Measurements from ENCODE around the gene RELL2.

The RELL2 gene

DNA sequence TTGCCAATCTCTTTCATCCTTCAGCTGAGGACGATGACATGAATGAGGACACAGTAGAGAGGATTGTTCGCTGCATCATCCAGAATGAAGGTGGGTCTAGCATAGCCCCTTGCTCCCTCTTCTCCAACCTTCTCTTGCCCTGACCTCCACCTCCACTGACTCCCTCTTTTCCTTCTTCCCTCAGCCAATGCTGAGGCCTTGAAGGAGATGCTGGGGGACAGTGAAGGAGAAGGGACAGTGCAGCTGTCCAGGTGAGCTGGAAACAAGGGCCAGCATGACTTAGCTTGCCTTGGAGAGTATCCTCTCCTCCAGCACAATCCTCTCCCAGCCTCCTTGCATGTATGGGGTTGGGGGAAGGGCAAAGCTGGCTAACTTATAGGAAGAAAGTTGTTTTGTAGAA, 2.0 kb downstream of the RELL2 start:
- TF ChIP-seq, protein P1, sequence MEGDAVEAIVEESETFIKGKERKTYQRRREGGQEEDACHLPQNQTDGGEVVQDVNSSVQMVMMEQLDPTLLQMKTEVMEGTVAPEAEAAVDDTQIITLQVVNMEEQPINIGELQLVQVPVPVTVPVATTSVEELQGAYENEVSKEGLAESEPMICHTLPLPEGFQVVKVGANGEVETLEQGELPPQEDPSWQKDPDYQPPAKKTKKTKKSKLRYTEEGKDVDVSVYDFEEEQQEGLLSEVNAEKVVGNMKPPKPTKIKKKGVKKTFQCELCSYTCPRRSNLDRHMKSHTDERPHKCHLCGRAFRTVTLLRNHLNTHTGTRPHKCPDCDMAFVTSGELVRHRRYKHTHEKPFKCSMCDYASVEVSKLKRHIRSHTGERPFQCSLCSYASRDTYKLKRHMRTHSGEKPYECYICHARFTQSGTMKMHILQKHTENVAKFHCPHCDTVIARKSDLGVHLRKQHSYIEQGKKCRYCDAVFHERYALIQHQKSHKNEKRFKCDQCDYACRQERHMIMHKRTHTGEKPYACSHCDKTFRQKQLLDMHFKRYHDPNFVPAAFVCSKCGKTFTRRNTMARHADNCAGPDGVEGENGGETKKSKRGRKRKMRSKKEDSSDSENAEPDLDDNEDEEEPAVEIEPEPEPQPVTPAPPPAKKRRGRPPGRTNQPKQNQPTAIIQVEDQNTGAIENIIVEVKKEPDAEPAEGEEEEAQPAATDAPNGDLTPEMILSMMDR (IDR thresholded peaks at IDR 0.05; ENCODE audit: control insufficient read depth, insufficient read depth, low read depth, low read length, missing control alignments): no peak
- H3K4me3 ChIP-seq (ENCODE audit: control insufficient read depth, low read depth, low read length): no peak overlapping the region
- DNase-seq (ENCODE audit: low read depth): no peak

GRCh38 chr5:141639357-141640050, 2.7 kb downstream of the RELL2 start:
- no peak overlapping the region for H3K4me3 ChIP-seq (ENCODE audit: control insufficient read depth, low read depth, low read length)

GRCh38 chr5:141640051-141640415, 3.2 kb downstream of the RELL2 start:
- DNase-seq (ENCODE audit: low read depth): no peak
- H3K4me3 ChIP-seq (ENCODE audit: control insufficient read depth, low read depth, low read length): no peak overlapping the region
- TF ChIP-seq, protein P1 (IDR thresholded peaks at IDR 0.05; ENCODE audit: control insufficient read depth, insufficient read depth, low read depth, low read length, missing control alignments): no peak

More at GRCh38 chr5:141639357-141640050, 2.7 kb downstream of the RELL2 start:
- no peak for DNase-seq (ENCODE audit: low read depth)
- TF ChIP-seq, protein P1 (IDR thresholded peaks at IDR 0.05; ENCODE audit: control insufficient read depth, insufficient read depth, low read depth, low read length, missing control alignments): no peak

DNA sequence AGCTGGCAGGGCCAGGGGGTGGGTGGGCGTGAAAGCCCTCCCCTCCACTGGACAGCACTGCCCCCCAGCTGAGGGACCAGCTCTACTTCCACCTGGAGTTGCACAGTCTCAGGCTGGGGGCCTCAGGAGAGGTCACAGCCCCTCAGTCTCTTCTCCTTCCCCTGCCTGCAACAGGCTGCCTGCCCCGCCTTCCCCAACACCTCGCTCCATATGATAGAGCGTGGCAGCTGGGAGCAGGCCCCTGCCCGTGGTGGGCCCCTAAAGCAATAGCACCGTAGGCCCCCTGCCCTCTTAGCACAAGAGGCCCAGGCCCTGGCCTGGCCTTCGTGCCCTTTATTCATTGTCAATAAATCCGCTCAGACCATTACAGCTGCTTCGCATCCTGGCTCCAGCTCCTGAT, 3.9 kb downstream of the RELL2 start:
- H3K4me3 ChIP-seq (ENCODE audit: control insufficient read depth, low read depth, low read length): no peak overlapping the region
- no peak for DNase-seq (ENCODE audit: low read depth)
- TF ChIP-seq, protein P1 (IDR thresholded peaks at IDR 0.05; ENCODE audit: control insufficient read depth, insufficient read depth, low read depth, low read length, missing control alignments): no peak

DNA sequence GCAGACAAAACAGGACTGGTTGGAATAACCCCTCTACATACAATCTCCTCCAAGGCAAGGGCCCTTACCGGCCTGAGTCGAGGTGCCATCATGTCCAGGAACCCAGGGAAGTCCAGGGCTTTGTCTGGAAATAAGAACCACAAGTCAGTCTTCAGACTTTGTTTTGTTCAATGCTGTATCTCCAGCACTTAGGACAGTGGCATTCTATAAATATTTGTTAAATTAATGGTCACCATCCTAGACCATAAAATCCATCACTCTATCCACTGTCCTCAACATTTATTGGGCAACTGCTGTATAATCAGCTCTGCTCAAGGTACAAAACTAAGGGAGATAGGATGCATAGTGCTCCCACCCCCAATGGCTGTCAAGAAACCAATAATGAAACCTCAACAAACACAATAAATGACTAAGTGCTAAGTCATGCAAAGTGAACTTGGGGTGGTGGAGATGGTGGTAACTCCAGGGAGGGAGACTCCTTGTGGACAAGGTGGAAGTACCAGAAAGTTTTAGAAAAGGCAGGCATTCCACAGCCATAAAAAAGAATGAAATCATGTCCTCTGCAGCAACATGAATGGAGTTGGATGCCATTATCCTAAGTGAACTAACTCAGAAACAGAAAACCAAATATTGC, 5.0 kb downstream of the RELL2 start:
- TF ChIP-seq, protein P1 (IDR thresholded peaks at IDR 0.05; ENCODE audit: control insufficient read depth, insufficient read depth, low read depth, low read length, missing control alignments): peak; percentile 48
- no peak overlapping the region for H3K4me3 ChIP-seq (ENCODE audit: control insufficient read depth, low read depth, low read length)
- DNase-seq (ENCODE audit: low read depth): no peak

DNA sequence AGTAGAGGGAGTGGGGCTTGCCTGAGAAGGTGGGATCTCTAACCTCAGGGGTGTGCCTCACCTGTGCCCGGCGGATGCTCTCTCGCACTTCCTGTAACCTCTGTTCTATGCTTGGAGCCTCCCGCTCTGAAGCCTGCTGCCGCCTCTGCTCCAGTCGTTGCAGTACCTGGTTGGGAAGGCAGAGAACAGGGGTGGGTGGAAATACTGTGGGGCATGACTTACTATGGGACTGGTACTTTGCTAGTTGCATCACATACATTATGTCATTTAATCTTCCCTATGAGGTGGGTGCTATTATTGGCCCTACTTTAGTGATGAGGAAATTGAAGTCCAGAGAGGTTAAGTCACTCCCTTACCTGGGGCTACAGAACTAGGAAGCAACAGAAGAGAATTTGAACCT, 9.2 kb downstream of the RELL2 start:
- no peak overlapping the region for H3K4me3 ChIP-seq (ENCODE audit: control insufficient read depth, low read depth, low read length)
- DNase-seq (ENCODE audit: low read depth): no peak
- TF ChIP-seq, protein P1 (IDR thresholded peaks at IDR 0.05; ENCODE audit: control insufficient read depth, insufficient read depth, low read depth, low read length, missing control alignments): no peak

Data from AG09309 (cell line).